NB4 (cell line): ENCODE measurements around the gene LIPG.

ENCODE experiments used
- DNase-seq: peaks from one replicate; pipeline ENCODE4 v3.0.0; 2010; ENCODE audit warnings: low read depth
- H3K4me3 ChIP-seq: one replicate; pipeline ENCODE4 v1.5.1; 2011; ENCODE audit warnings: mild to moderate bottlenecking, low read depth, low read length, moderate library complexity
- MYC ChIP-seq: IDR thresholded peaks from 2 replicates; pipeline ENCODE4 v1.6.1; 2011; ENCODE audit warnings: low read depth, low read length
- POLR2A ChIP-seq: IDR thresholded peaks from 2 replicates; pipeline ENCODE4 v1.6.1; 2011; ENCODE audit warnings: mild to moderate bottlenecking; ENCODE audit not compliant: insufficient read length; ENCODE audit errors: extremely low read depth
- TF ChIP-seq, protein P1 (sequence below): IDR thresholded peaks from one replicate; pipeline ENCODE4 v1.5.1; 2012; ENCODE audit warnings: low read depth, low read length
- TF ChIP-seq, protein P2 (sequence below): IDR thresholded peaks from 2 replicates; pipeline ENCODE4 v1.6.1; 2011; ENCODE audit warnings: low read depth, low read length

Gene LIPG

DNA sequence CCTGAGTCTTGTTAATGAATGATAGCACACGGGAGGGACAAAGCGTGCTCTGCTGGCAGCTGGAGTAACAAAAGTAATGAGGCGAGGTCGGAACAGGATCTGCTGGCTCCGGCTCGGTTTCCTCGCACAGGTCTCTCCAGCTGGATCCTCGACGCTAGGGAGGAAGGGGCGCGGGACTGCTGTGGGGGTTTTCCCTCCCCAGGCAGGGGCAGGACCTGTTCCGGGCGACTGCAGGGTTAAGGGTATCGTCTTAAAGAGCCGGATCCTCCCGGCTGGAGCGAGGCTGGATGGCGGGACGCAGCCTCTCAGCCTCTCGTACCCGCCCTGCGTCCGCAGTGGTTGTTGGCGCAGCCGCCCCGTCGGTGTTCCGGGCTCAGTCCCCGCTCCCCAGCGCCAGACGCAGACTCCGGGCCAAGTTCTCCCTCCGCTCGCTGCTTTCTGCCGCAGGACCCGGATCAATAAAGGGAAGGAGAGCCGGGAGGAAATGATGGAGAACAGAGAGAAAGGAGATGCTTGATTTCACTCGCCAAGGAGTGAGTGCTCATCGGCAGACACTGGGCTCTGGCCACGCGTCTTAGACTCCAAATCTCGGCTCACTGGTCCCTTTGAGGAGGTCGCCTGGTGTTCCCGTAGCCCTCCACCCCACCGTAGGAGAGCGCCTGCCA lies 1.1 kb upstream of the LIPG start:
- no peak for DNase-seq
- TF ChIP-seq, protein P1, sequence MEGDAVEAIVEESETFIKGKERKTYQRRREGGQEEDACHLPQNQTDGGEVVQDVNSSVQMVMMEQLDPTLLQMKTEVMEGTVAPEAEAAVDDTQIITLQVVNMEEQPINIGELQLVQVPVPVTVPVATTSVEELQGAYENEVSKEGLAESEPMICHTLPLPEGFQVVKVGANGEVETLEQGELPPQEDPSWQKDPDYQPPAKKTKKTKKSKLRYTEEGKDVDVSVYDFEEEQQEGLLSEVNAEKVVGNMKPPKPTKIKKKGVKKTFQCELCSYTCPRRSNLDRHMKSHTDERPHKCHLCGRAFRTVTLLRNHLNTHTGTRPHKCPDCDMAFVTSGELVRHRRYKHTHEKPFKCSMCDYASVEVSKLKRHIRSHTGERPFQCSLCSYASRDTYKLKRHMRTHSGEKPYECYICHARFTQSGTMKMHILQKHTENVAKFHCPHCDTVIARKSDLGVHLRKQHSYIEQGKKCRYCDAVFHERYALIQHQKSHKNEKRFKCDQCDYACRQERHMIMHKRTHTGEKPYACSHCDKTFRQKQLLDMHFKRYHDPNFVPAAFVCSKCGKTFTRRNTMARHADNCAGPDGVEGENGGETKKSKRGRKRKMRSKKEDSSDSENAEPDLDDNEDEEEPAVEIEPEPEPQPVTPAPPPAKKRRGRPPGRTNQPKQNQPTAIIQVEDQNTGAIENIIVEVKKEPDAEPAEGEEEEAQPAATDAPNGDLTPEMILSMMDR, result no peak
- TF ChIP-seq POLR2A (no peak), MYC (no peak)
- TF ChIP-seq, protein P2, sequence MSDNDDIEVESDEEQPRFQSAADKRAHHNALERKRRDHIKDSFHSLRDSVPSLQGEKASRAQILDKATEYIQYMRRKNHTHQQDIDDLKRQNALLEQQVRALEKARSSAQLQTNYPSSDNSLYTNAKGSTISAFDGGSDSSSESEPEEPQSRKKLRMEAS, result no peak
- no peak overlapping the region for H3K4me3 ChIP-seq

DNA sequence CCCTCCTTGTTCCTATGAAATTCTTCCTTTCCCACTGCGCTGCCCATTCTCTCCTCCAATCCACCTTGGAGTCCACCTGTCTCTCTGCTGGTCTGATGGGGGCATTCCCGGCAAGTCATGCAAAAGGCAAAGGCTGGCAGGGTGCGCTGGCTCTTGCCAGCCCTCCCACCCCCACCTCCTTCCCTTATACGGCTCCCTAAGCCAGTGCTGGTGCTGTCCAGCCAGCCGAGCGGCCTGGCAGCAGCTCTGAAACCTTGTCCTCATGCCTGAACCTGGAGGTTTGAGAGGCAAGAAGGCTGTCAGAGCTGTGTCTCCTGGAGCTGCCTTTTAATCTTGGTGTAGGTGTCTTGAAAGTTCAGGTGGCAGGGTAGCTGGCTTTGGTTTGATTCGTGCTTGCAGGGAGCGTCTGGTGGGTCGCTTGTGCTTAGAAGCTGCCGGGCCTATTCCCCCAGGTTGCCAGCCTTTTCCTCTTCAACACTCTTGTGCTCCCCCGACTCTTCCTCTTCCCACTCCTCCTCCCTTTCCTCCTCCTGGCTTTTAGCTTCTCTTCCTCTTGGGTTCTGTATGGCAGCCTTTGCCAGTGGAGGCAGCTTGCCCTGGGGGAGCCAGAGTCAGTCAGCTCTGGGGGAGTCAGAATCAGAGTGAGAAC lies 748 bp downstream of the LIPG start:
- no peak for TF ChIP-seq POLR2A
- TF ChIP-seq, protein P1, result no peak
- no peak for TF ChIP-seq MYC
- TF ChIP-seq, protein P2, result no peak
- DNase-seq, result no peak
- H3K4me3 ChIP-seq, result no peak overlapping the region

DNA sequence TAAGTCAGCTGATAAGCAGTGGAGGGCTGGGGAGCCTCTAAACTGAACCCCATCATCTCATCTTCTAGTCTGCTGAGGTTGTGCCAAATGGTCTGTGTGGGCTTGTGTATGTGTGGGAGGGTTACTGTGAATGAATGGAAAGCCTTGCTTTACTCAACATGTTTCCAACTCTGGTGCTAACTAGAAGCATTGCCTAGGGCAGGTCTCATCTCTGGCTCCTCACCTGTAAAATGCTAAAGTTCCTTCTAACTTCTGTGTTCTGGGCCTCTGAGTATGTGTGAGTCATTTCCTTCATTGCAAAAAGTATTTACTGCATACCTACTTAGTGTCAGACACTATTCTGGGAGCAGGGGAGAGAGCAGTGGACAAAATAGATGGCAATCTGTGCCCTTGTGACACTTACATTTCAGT lies 1.3 kb downstream of the LIPG start:
- H3K4me3 ChIP-seq, result no peak overlapping the region
- peak; percentile 9 for DNase-seq
- TF ChIP-seq, protein P2, result no peak
- TF ChIP-seq POLR2A, result no peak
- no peak for TF ChIP-seq MYC
- TF ChIP-seq, protein P1, result no peak

DNA sequence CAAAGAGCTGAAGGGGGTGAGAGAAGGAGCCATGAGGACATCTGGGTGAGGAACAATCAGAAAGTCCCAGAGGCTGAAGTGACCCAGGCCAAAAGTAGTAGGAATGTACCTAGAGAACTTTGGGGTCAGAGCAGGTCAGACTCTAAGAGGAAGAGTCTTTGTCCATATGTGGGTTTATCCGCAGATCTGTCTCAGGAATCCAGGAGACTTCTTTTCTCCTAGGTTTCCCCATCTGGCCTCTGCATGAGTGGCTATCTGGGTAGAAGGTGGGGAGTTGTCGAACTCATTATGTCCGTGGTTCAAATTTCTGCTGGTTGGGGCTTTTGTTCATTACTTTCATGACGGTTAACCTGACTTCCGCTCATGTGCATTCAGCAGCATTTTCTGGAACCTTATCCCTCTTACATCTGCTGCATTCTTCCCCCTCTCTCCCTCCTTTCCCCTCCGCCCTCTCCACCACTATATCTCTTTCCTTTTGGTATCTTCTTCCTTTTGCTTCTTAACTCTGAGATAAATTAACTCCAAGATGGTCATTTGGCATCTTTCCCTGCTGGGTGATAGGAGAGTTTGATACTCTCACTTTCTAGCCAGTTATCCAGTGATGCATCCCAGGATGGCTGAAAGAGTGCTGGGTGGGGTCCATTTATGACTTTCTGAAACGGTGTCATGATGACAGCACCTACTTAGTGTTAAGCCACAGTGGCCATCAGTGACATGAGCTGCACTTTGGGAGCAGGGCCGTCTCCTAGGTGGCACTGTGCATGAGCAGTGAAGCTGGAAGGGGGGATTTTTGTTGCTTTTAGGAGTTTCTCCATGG lies 2.1 kb downstream of the LIPG start:
- no peak overlapping the region for H3K4me3 ChIP-seq
- TF ChIP-seq, protein P2, result no peak
- TF ChIP-seq MYC (no peak), POLR2A (no peak)
- TF ChIP-seq, protein P1, result no peak
- no peak for DNase-seq

DNA sequence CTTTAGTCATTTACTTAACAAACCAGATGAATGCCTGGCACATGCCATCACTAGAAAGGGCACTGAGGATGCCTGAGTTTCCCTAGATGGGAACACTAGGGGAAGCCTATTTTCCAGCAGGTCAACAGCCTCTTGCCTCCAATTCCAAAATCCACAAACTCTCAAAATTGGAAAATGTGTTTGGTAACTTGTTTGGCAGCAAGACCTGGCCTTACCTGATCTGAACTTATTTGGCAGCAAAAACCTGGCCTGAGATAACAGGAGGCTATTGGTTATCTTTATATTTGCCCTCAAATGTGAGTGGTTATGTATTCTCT lies 2.6 kb downstream of the LIPG start:
- DNase-seq, result no peak
- TF ChIP-seq, protein P2, result no peak
- TF ChIP-seq, protein P1, result no peak
- no peak for TF ChIP-seq POLR2A
- no peak for TF ChIP-seq MYC
- no peak overlapping the region for H3K4me3 ChIP-seq
